Activated naive CD8-positive, alpha-beta T cell treated with anti-CD3 and anti-CD28 coated beads, Interleukin-2, amount 50 U/mL, for 24 hours (primary cell): ENCODE data around the gene RGR.
"Not testable (repeated sequence)": the region's sequence is repeated elsewhere in the genome, so short reads cannot be mapped to it uniquely, and the experiment has no call there.

Experiments
- ATAC-seq: fragments of 150-1000 bp; cut with Tn5 transposase; one replicate; pipeline ENCODE4 v1.10.0; 2021
- DNase-seq: peaks from one replicate; pipeline ENCODE4 v3.0.0; 2021
- H3K27ac Mint-ChIP-seq: one replicate; pipeline ENCODE4 v1.8.0; 2021; ENCODE audit warnings: mild to moderate bottlenecking, mixed read lengths
- H3K27me3 Mint-ChIP-seq: one replicate; pipeline ENCODE4 v1.8.0; 2021; ENCODE audit warnings: mixed read lengths
- H3K36me3 Mint-ChIP-seq: one replicate; pipeline ENCODE4 v1.8.0; 2021; ENCODE audit warnings: low read depth, mixed read lengths
- H3K4me1 Mint-ChIP-seq: one replicate; pipeline ENCODE4 v1.8.0; 2021; ENCODE audit warnings: mixed read lengths
- H3K4me3 Mint-ChIP-seq: one replicate; pipeline ENCODE4 v1.8.0; 2021; ENCODE audit warnings: mild to moderate bottlenecking, moderate library complexity, mixed read lengths
- H3K9me3 Mint-ChIP-seq: one replicate; pipeline ENCODE4 v1.8.0; 2021; ENCODE audit warnings: mixed read lengths

The RGR gene

GRCh38 chr10:84261236-84261915 is 16.5 kb downstream of the RGR start:
- H3K27me3 Mint-ChIP-seq: peaks cover 21% of the 10 kb centered on the region

GRCh38 chr10:84262190-84262956 is 17.5 kb downstream of the RGR start:
- Mint-ChIP-seq H3K27ac (no peak overlapping the region), H3K9me3 (no peaks in the 10 kb centered on the region), H3K4me1 (peaks cover 12% of the 10 kb centered on the region), H3K36me3 (no peaks in the 10 kb centered on the region), H3K27me3 (peaks cover 17% of the 10 kb centered on the region), H3K4me3 (no peak overlapping the region)
- ATAC-seq (no peak), DNase-seq (no peak)

More at GRCh38 chr10:84261236-84261915, 16.5 kb downstream of the RGR start:
- no peak overlapping the region for H3K4me3 Mint-ChIP-seq
- no peak overlapping the region for H3K27ac Mint-ChIP-seq
- DNase-seq: no peak
- no peaks in the 10 kb centered on the region for H3K36me3 Mint-ChIP-seq
- no peak for ATAC-seq
- no peaks in the 10 kb centered on the region for H3K9me3 Mint-ChIP-seq
- peaks cover 10% of the 10 kb centered on the region for H3K4me1 Mint-ChIP-seq

DNA sequence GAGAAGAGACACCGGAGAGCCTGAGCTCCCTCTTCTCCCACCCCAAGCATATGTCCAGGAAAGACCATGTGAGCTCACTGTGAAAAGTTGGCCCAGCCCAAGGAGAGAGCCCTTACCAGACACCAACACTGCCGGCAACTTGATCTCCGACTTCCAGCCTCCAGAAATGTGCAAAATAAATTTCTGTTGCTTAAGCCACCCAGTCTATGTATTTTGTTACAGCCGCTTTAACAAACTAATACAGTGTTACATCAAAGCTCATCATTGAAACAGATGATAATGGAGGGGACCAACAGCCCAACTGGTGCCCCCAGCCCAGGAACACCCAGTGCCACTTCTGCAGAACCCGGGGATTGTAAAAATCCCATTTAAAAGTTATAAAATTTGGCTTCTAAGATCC is 18.9 kb downstream of the RGR start:
- Mint-ChIP-seq H3K9me3 (no peaks in the 10 kb centered on the region), H3K27ac (no peak overlapping the region), H3K27me3 (peaks cover 20% of the 10 kb centered on the region), H3K36me3 (no peaks in the 10 kb centered on the region), H3K4me1 (peaks cover 15% of the 10 kb centered on the region), H3K4me3 (no peak overlapping the region)
- DNase-seq (no peak), ATAC-seq (no peak)

DNA sequence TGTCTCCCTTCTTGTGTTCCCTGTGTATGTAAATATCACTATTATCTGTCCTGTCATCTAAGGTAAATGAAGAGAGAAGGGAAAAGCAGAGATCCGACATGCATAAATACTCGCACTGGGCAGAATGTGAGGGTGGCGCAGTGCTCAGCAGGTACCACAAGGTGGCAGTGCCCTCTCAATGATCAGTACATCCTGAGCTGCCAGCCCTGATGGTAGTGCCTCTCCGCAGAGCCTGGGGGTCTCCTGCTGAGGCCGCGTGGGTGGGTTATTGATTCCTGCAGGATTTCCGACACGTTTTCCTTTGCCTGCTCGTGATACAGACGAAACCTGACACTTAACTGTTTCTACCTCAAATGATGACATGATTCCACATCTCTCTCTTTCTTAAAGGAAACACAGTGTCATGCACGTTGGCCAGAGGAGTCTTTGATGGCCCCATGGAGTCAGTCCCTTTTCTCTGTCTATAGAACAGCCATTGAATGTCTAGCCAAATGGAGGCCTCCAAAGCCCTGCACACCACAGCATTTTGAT is 19.8 kb downstream of the RGR start:
- peak; percentile 91 for ATAC-seq
- H3K27me3 Mint-ChIP-seq: peaks cover 20% of the 10 kb centered on the region
- H3K36me3 Mint-ChIP-seq: no peaks in the 10 kb centered on the region
- no peak overlapping the region for H3K27ac Mint-ChIP-seq
- no peaks in the 10 kb centered on the region for H3K9me3 Mint-ChIP-seq
- DNase-seq: peak; percentile 77
- H3K4me3 Mint-ChIP-seq: no peak overlapping the region
- H3K4me1 Mint-ChIP-seq: peaks cover 15% of the 10 kb centered on the region

GRCh38 chr10:84265418-84265817 is 20.6 kb downstream of the RGR start:
- DNase-seq (no peak), ATAC-seq (no peak)
- Mint-ChIP-seq H3K4me1 (peaks cover 15% of the 10 kb centered on the region), H3K9me3 (no peaks in the 10 kb centered on the region), H3K36me3 (no peaks in the 10 kb centered on the region), H3K27me3 (peaks cover 17% of the 10 kb centered on the region), H3K4me3 (no peak overlapping the region), H3K27ac (no peak overlapping the region)

DNA sequence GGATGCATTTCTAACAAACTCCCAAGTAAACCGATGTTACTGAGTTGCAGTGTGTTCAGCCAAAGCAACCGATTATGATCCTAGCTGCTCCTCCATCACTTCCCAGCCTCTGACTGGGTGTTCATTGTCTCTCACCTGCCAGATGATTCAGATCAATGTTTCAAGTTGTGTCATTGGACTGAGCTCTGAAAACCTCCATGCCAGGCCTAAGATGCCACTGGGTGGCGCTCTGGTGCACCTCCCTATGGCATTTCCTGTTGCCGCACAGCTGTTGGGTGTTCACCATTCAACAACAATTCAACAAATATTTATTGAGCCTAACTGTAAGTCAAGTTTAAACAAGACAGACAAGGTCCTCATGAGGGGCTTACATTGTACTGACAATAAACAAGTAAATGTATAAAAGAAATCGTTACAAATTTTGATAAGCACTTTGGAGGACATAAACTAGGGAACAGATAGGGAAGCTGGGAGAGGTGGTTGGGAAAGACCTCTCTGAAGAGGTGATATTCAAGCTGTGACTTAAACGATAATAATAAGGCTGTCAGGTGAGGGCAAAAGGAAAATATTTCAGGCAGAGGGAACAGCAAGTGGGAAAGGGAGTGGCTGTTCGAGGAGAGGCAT is 22.8 kb downstream of the RGR start:
- H3K9me3 Mint-ChIP-seq: no peaks in the 10 kb centered on the region
- H3K27me3 Mint-ChIP-seq: peaks cover 13% of the 10 kb centered on the region
- no peak overlapping the region for H3K27ac Mint-ChIP-seq
- H3K4me1 Mint-ChIP-seq: peaks cover 18% of the 10 kb centered on the region
- DNase-seq (peak; percentile 81), ATAC-seq (peak; percentile 84)
- H3K4me3 Mint-ChIP-seq: no peak overlapping the region
- H3K36me3 Mint-ChIP-seq: no peaks in the 10 kb centered on the region

GRCh38 chr10:84269162-84269561 is 24.3 kb downstream of the RGR start:
- Mint-ChIP-seq H3K9me3 (no peaks in the 10 kb centered on the region), H3K4me1 (peaks cover 18% of the 10 kb centered on the region), H3K4me3 (no peak overlapping the region), H3K27me3 (peaks cover 6% of the 10 kb centered on the region), H3K36me3 (no peaks in the 10 kb centered on the region), H3K27ac (no peak overlapping the region)
- ATAC-seq (no peak), DNase-seq (no peak)

DNA sequence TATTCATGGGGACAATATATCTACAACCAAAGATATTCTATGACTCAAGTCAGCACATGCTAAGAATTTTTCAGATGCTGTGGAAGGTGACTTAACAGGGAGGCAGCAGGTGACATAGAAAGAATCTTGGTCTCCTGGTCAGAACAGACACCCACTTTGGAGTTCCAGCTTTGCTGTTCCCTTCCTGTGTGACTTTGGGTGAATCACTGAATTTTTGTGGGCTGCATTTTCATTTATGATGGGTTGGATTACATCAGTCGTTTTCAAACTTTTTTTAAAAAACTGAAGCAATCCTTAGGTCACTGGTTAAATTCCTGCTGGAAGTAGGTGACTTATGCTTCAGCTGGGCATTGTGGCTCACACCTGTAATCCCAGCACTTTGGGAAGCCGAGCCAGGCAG is 24.9 kb downstream of the RGR start:
- H3K27me3 Mint-ChIP-seq: peaks cover 3% of the 10 kb centered on the region
- ATAC-seq: no peak
- H3K27ac Mint-ChIP-seq: no peak overlapping the region
- H3K9me3 Mint-ChIP-seq: no peaks in the 10 kb centered on the region
- DNase-seq: no peak
- no peaks in the 10 kb centered on the region for H3K36me3 Mint-ChIP-seq
- peaks cover 14% of the 10 kb centered on the region for H3K4me1 Mint-ChIP-seq
- H3K4me3 Mint-ChIP-seq: no peak overlapping the region

DNA sequence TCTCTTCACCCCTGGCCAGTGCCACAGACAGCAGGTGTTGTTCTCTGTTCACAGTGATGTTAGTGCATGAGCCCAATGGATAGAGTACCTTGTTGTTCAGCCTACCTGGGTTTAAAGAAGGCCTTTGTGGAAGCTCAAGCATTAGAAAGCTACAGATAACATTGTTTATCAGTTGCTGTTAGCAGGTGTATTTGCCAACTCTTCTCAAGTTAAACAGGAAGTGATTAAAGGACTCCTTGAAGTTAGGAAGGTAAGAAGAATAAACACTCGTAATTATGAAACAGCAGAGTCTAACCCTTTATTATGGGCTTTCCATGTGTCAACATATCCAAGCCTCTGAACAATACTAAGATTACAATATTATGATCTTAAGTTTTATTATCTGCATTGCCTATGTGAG is 25.9 kb downstream of the RGR start:
- Mint-ChIP-seq H3K27ac (no peak overlapping the region), H3K4me3 (no peak overlapping the region), H3K36me3 (no peaks in the 10 kb centered on the region), H3K4me1 (peaks cover 8% of the 10 kb centered on the region), H3K27me3 (peaks cover 6% of the 10 kb centered on the region), H3K9me3 (no peaks in the 10 kb centered on the region)
- ATAC-seq (no peak), DNase-seq (no peak)

GRCh38 chr10:84279876-84280475 is 35.1 kb downstream of the RGR start:
- DNase-seq, H3K4me1 Mint-ChIP-seq, H3K9me3 Mint-ChIP-seq, ATAC-seq, H3K27ac Mint-ChIP-seq, H3K4me3 Mint-ChIP-seq, H3K36me3 Mint-ChIP-seq: not testable (repeated sequence)
- H3K27me3 Mint-ChIP-seq: peaks cover 18% of the 10 kb centered on the region

DNA sequence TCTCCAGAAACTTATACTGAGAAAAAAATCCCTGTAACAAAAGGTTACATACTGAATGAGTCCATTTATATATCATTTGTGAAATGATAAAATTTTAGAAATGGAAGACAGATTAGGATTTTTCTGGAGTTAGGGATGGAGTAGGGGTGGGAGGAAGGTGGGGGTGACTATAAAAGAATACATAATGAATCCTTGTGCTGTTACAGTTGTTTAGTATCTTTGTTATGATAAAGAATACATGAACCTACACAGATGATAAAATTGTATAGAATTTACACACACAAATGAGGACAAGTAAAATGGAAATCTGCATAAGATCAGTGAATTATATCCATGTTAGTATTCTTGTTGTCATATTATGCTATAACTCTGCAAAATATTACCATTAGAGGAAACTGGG is 41.8 kb downstream of the RGR start:
- Mint-ChIP-seq H3K4me1 (no peaks in the 10 kb centered on the region), H3K4me3 (no peak overlapping the region), H3K36me3 (no peaks in the 10 kb centered on the region), H3K27me3 (no peaks in the 10 kb centered on the region), H3K27ac (no peak overlapping the region), H3K9me3 (no peaks in the 10 kb centered on the region)
- no peak for ATAC-seq
- no peak for DNase-seq

- Mint-ChIP-seq H3K4me3 (no peak overlapping the region), H3K36me3 (no peaks in the 10 kb centered on the region), H3K27me3 (no peaks in the 10 kb centered on the region), H3K27ac (no peak overlapping the region), H3K9me3 (no peaks in the 10 kb centered on the region), H3K4me1 (peaks cover under 1% of the 10 kb centered on the region)
- no peak for ATAC-seq
- DNase-seq: no peak
Observed at GRCh38 chr10:84288151-84288550, 43.3 kb downstream of the RGR start.

DNA sequence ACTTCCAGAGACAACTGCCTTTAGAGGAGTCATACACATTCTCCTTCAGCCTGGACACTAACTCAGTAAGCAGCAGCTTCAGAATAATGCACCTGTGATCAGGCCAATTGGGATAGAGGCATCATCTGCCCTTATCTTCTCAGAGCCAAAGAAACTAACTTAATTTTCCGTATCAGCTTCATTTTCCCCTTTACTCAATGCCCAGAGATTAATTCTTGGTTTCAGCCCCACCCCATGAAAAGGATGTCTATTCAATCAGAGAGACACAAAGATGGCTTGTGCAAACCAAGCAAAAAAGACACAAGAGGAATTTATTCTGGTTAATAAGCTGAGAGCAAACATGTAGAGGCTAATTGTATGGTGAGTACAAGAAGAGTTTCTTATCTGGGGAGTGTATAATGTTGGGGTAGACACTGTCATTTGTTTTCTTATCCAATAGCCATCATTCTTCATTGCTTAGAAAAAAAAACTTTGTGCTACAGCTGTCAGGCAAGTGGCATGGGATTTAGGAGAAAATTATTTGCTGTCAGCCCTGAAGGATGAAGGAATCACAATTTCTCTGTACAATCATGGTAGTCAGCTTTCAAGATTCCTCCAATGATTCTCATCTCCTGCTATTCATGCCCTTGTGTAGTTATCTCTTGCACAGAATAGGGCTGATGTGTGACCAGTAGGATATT is 44.8 kb downstream of the RGR start:
- H3K4me3 Mint-ChIP-seq: no peak overlapping the region
- no peak for ATAC-seq
- no peak for DNase-seq
- no peak overlapping the region for H3K27ac Mint-ChIP-seq
- no peaks in the 10 kb centered on the region for H3K9me3 Mint-ChIP-seq
- H3K27me3 Mint-ChIP-seq: no peaks in the 10 kb centered on the region
- H3K4me1 Mint-ChIP-seq: peaks cover 16% of the 10 kb centered on the region
- H3K36me3 Mint-ChIP-seq: no peaks in the 10 kb centered on the region

DNA sequence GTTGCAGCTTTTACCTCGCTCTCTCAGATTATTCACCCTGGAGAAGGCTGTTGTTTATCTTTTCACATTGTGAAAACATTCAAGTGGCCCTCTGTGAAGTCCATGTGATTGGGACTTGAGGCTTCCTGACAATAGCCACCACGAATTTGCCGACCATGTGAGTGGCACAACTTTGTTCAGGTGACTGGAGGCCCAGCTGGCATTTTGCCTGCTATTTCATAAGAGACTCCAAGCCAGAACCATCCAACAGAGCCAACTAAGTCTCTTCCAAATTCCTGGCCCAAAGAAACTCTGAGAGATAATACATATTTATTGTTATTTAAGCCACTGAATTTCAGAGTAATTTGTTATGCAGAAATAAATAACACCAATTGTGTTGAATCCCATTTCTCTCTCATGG is 45.4 kb downstream of the RGR start:
- no peak for ATAC-seq
- Mint-ChIP-seq H3K27me3 (no peaks in the 10 kb centered on the region), H3K9me3 (no peaks in the 10 kb centered on the region), H3K4me3 (no peak overlapping the region), H3K4me1 (peaks cover 21% of the 10 kb centered on the region), H3K27ac (no peak overlapping the region), H3K36me3 (no peaks in the 10 kb centered on the region)
- DNase-seq: no peak
